Measurements from ENCODE around the gene JMJD6. TPM values are rescaled to one million over a fixed set of nuclear protein-coding genes. Genes with fewer than 3 reads are reported as not detected.

Gene JMJD6
- total RNA-seq, 1 donor from 2014 or later, result 65.2 TPM

DNA sequence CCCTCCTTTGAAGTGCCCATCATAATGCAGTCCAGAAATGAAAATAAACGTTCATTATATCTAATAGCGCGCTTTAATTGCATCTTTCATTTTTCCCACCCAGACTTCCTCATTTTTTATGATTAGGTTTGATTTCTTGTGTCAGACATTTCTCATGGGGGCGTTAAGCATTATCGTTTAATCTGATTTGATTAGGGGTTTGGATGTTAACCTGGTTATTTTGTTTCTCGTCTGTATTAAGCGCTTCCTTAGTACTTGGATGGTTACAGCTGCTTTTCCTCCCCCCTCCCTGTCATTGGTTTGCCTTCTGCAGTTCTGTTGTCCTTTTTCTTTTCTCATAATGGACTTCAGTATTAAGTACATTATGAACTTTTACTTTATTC is 12.1 kb upstream of the JMJD6 start:
- H3K9me3 ChIP-seq (replicated peaks), result no peaks in the 10 kb centered on the region
- intact Hi-C loops (cut with micrococcal nuclease), result no loop called here
- TF ChIP-seq CTCF (IDR thresholded peaks at IDR 0.05; ENCODE audit: borderline replicate concordance), result no peak
- no peak for DNase-seq
- peaks cover 87% of the 10 kb centered on the region for H3K4me1 ChIP-seq
- H3K27ac ChIP-seq (replicated peaks), result peak overlapping the region; percentile 100
- no peaks in the 10 kb centered on the region for H3K27me3 ChIP-seq (ENCODE audit: low read depth)
- H3K4me3 ChIP-seq, result peak overlapping the region; percentile 96
- H3K36me3 ChIP-seq, result peaks cover 48% of the 10 kb centered on the region

DNA sequence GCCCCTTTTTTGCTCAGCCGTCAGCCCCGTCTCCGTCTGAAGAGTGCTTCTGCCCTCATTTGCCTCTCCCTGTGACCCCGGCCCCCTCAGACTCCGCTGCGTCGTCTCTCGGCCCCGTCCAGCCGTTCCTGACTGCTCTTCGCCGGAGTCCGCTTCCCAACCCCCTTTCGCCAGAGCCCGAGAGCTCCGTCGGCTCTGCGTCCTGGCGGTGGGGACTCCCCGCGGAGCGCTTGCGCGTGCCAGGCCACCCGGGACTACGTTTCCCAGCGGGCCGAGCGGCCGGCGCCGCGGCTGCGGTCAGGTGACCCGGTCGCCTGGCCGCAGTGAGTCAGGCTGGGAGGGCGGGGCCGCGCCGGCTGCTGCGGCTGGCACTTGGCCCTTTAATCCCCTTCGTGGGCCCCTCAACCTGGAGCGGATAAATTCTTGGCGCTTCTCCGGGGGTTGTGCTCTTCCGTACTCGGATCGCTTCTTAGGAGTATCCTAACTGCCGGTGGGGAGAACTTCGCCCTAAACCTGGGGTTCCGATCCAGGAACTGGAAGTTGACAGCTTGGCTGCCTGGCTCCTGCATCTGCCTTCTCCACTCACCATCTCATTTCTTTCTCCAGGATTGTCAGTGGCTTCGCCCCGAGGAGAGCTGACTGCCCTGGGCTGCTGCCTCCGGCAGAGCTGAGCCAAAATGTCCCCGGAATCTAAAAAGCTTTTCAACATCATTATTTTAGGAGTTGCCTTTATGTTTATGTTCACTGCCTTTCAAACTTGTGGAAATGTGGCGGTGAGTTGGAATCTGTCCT is 11.5 kb upstream of the JMJD6 start, which contains the start of gene MFSD11:
TSS of gene MFSD11 (plus strand) at position 444 of the 792 bp plus-strand sequence. CDS start at position 678, 234 bp downstream.
- Histone ChIP-seq H3K4me3 (peak within 1 kb of the TSS; percentile 96), H3K27ac (replicated peaks) (peak within 1 kb of the TSS; percentile 100), H3K27me3 (ENCODE audit: low read depth) (no peaks in the 10 kb centered on the region), H3K4me1 (peaks cover 87% of the 10 kb centered on the region), H3K36me3 (peaks cover 50% of the 10 kb centered on the region), H3K9me3 (replicated peaks) (no peaks in the 10 kb centered on the region)
- DNase-seq, result peak; percentile 91
- intact Hi-C loops (cut with micrococcal nuclease), result no loop called here
- no peak for TF ChIP-seq CTCF (IDR thresholded peaks at IDR 0.05; ENCODE audit: borderline replicate concordance)

DNA sequence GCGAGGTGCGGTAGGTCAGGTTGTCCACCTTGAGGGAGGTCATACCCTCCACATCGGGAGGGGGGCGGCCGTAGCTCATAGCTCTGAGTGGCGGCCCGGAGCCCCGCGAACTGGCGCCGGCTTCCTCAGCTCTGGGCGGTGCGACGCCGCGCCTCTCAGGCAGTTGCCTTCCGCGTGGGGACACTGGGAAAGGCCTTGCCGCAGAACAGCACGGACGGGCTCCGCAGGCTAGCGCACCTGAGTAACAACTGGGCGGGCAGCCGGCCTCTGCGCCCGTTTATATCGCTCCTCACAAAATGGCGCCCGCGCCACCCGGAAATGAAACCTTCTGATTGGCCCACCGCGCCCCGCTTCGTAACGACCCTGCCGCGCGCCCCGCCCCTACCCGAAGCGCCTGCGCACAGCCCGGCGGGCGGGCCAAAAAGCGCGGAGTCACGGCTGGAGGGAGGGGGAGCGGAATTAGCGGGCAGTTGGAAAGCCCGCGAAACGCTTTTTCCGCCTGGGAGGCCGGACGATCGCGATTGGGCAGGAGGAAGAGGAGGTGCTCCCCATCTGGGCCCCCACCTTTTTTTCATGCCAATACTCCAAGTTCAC is 10.8 kb upstream of the JMJD6 start, which contains the start of gene SRSF2:
TSS of gene SRSF2 (minus strand) at position 250 of the 594 bp plus-strand sequence. CDS start at position 79, 171 bp downstream.
- H3K4me1 ChIP-seq, result peaks cover 89% of the 10 kb centered on the region
- no peaks in the 10 kb centered on the region for H3K9me3 ChIP-seq (replicated peaks)
- peaks cover 50% of the 10 kb centered on the region for H3K36me3 ChIP-seq
- intact Hi-C loops (cut with micrococcal nuclease), result no loop called here
- no peak for TF ChIP-seq CTCF (IDR thresholded peaks at IDR 0.05; ENCODE audit: borderline replicate concordance)
- H3K27me3 ChIP-seq (ENCODE audit: low read depth), result no peaks in the 10 kb centered on the region
- H3K27ac ChIP-seq (replicated peaks), result peak within 1 kb of the TSS; percentile 100
- H3K4me3 ChIP-seq, result peak within 1 kb of the TSS; percentile 96
- peak; percentile 99 for DNase-seq

GRCh38 chr17:76736349-76737081 is 10.1 kb upstream of the JMJD6 start:
- H3K4me3 ChIP-seq, result peak overlapping the region; percentile 96
- peaks cover 50% of the 10 kb centered on the region for H3K36me3 ChIP-seq
- H3K4me1 ChIP-seq, result peaks cover 89% of the 10 kb centered on the region
- H3K27me3 ChIP-seq (ENCODE audit: low read depth), result no peaks in the 10 kb centered on the region
- peak; percentile 46 for TF ChIP-seq CTCF (IDR thresholded peaks at IDR 0.05; ENCODE audit: borderline replicate concordance)
- peak overlapping the region; percentile 100 for H3K27ac ChIP-seq (replicated peaks)
- H3K9me3 ChIP-seq (replicated peaks), result no peaks in the 10 kb centered on the region
- intact Hi-C loops (cut with micrococcal nuclease), result no loop called here
- DNase-seq, result peak; percentile 84

GRCh38 chr17:76735586-76736348 is 9.4 kb upstream of the JMJD6 start:
- H3K4me3 ChIP-seq, result peak overlapping the region; percentile 96
- no peaks in the 10 kb centered on the region for H3K9me3 ChIP-seq (replicated peaks)
- intact Hi-C loops (cut with micrococcal nuclease), result no loop called here
- peaks cover 90% of the 10 kb centered on the region for H3K4me1 ChIP-seq
- no peak for TF ChIP-seq CTCF (IDR thresholded peaks at IDR 0.05; ENCODE audit: borderline replicate concordance)
- peak overlapping the region; percentile 100 for H3K27ac ChIP-seq (replicated peaks)
- peaks cover 54% of the 10 kb centered on the region for H3K36me3 ChIP-seq
- no peaks in the 10 kb centered on the region for H3K27me3 ChIP-seq (ENCODE audit: low read depth)
- DNase-seq, result no peak

Data from left ventricle myocardium inferior (tissue), 1 donor.